GM12864 (cell line): Measurements from ENCODE around the gene ATP10A.
A peak's percentile ranks its signal among the peaks of the same experiment; 100 is the strongest.

ENCODE experiments used
- DNase-seq: peaks from one replicate; pipeline ENCODE4 v3.0.0-alpha.2; 2011; ENCODE audit warnings: low read depth
- H3K4me3 ChIP-seq: 2 replicates; pipeline ENCODE4 v1.5.1; 2011; ENCODE audit warnings: mild to moderate bottlenecking, low read depth, low read length, control low read depth
- CTCF ChIP-seq: IDR thresholded peaks from 2 replicates; pipeline ENCODE4 v1.5.1; 2011; ENCODE audit warnings: low read depth, mild to moderate bottlenecking, moderate library complexity, low read length, control low read depth, inconsistent platforms; ENCODE audit errors: missing control alignments

ATP10A gene

GRCh38 chr15:25830844-25831451 is 32.2 kb downstream of the ATP10A start:
- no peak for TF ChIP-seq CTCF
- DNase-seq, result no peak
- no peak overlapping the region for H3K4me3 ChIP-seq

GRCh38 chr15:25829073-25829472 is 34.1 kb downstream of the ATP10A start:
- H3K4me3 ChIP-seq, result no peak overlapping the region
- TF ChIP-seq CTCF, result no peak
- DNase-seq, result no peak

- no peak for DNase-seq
- H3K4me3 ChIP-seq, result no peak overlapping the region
- TF ChIP-seq CTCF, result no peak
These were observed 37.9 kb downstream of the ATP10A start for GRCh38 chr15:25825207-25825606.

- no peak for DNase-seq
- no peak for TF ChIP-seq CTCF
- no peak overlapping the region for H3K4me3 ChIP-seq
These were observed 38.5 kb downstream of the ATP10A start for GRCh38 chr15:25824618-25825017.

- no peak overlapping the region for H3K4me3 ChIP-seq
- DNase-seq, result no peak
- no peak for TF ChIP-seq CTCF
These were observed 50.3 kb downstream of the ATP10A start for GRCh38 chr15:25812845-25813244.

GRCh38 chr15:25812073-25812472 is 51.1 kb downstream of the ATP10A start:
- DNase-seq, result no peak
- TF ChIP-seq CTCF, result no peak
- H3K4me3 ChIP-seq, result no peak overlapping the region

- TF ChIP-seq CTCF, result no peak
- H3K4me3 ChIP-seq, result no peak overlapping the region
- peak; percentile 66 for DNase-seq
These were observed 51.6 kb downstream of the ATP10A start for GRCh38 chr15:25811481-25811906.
